HG02884 (cell line): Measurements from ENCODE around the gene EVI5L.

ENCODE experiments used
- ATAC-seq: cut with Tn5 transposase; IDR thresholded peaks from one replicate; pipeline ENCODE4 v1.9.1; 2021; ENCODE audit warnings: mild to moderate bottlenecking, moderate library complexity; ENCODE audit not compliant: unreplicated experiment

Gene EVI5L

GRCh38 chr19:7859831-7860713 lies 30.1 kb downstream of the EVI5L start:
- no peak for ATAC-seq

- ATAC-seq: no peak
Measured at GRCh38 chr19:7860714-7861618, 30.9 kb downstream of the EVI5L start.

GRCh38 chr19:7861619-7862412 lies 31.8 kb downstream of the EVI5L start:
- ATAC-seq: no peak

- no peak for ATAC-seq
Measured at GRCh38 chr19:7862413-7862951, 32.5 kb downstream of the EVI5L start.

- ATAC-seq: no peak
Measured at GRCh38 chr19:7863157-7863970, 33.3 kb downstream of the EVI5L start.

- ATAC-seq: no peak
Measured at GRCh38 chr19:7863971-7864689, 34.1 kb downstream of the EVI5L start.

- no peak for ATAC-seq
Measured at GRCh38 chr19:7864690-7865074, 34.7 kb downstream of the EVI5L start.

GRCh38 chr19:7865262-7865911 lies 35.4 kb downstream of the EVI5L start:
- no peak for ATAC-seq

GRCh38 chr19:7866399-7867091 lies 36.5 kb downstream of the EVI5L start:
- no peak for ATAC-seq

- ATAC-seq: no peak
Measured at GRCh38 chr19:7867092-7867844, 37.2 kb downstream of the EVI5L start.

GRCh38 chr19:7868326-7868670 lies 38.3 kb downstream of the EVI5L start:
- no peak for ATAC-seq

GRCh38 chr19:7868671-7869452 lies 38.8 kb downstream of the EVI5L start:
- ATAC-seq: peak; percentile 45

- ATAC-seq: peak; percentile 49
Measured at GRCh38 chr19:7869453-7869909, 39.5 kb downstream of the EVI5L start.

GRCh38 chr19:7869910-7870511 lies 40.0 kb downstream of the EVI5L start:
- peak; percentile 10 for ATAC-seq

GRCh38 chr19:7870571-7871436 lies 40.8 kb downstream of the EVI5L start:
- no peak for ATAC-seq
